ENCODE measurements around the gene AP1B1. TPM values are rescaled to one million over a fixed set of nuclear protein-coding genes. Genes with fewer than 3 reads are reported as not detected.
"Not testable (repeated sequence)": the region's sequence is repeated elsewhere in the genome, so short reads cannot be mapped to it uniquely, and the experiment has no call there.

The AP1B1 gene
- total RNA-seq, 2 experiments from 2014 or later, result 70.2 to 71.4 TPM

- H3K36me3 Mint-ChIP-seq (ENCODE audit: low read depth); POLR2A ChIA-PET; CTCF ChIA-PET; H3K27ac Mint-ChIP-seq; H3K9me3 Mint-ChIP-seq; DNase-seq; H3K4me3 Mint-ChIP-seq; H3K4me1 Mint-ChIP-seq: not testable (repeated sequence)
- peaks cover 26% of the 10 kb centered on the region for H3K27me3 Mint-ChIP-seq
Measured at GRCh38 chr22:29401538-29401937, 13.2 kb upstream of the AP1B1 start.

- POLR2A ChIA-PET, result no interaction called here
Measured at GRCh38 chr22:29400576-29400975, 12.2 kb upstream of the AP1B1 start.

DNA sequence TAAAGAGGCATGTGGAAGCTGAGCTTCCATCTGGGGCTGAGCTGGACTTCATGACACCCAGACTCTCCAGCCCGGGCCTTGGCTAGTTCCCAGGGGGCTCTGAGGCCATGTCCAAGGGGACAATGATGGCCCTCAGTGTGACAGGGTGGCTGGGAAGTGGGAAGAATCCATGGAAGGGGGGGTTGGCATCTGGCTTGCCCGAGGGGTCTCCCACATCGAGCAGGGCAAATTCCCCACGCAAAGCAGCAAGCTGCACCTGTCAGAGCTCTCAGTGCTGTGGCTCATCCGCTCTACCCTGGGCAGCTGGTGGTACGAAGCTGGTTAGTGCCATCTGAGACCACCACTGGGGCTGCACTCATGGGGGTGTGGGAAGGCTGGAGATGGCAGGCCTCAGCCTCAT is 9.4 kb upstream of the AP1B1 start:
- H3K27me3 Mint-ChIP-seq, result peaks cover 17% of the 10 kb centered on the region
- H3K4me1 Mint-ChIP-seq, result peaks cover 6% of the 10 kb centered on the region
- H3K9me3 Mint-ChIP-seq, result no peaks in the 10 kb centered on the region
- H3K4me3 Mint-ChIP-seq, result no peak overlapping the region
- no peak overlapping the region for H3K27ac Mint-ChIP-seq
- ChIA-PET POLR2A (no interaction called here), CTCF (interaction anchor here (2.5 kb wide), 1 partner anchor 127 kb away, joined by 9 read pairs; no protein-coding TSS in a partner anchor)
- DNase-seq, result no peak
- H3K36me3 Mint-ChIP-seq (ENCODE audit: low read depth), result no peaks in the 10 kb centered on the region

More at GRCh38 chr22:29400576-29400975, 12.2 kb upstream of the AP1B1 start:
- no peak overlapping the region for H3K27ac Mint-ChIP-seq
- H3K4me1 Mint-ChIP-seq, result no peaks in the 10 kb centered on the region
- peaks cover 25% of the 10 kb centered on the region for H3K27me3 Mint-ChIP-seq
- no peaks in the 10 kb centered on the region for H3K36me3 Mint-ChIP-seq (ENCODE audit: low read depth)
- no peak for DNase-seq
- H3K4me3 Mint-ChIP-seq, result no peak overlapping the region
- CTCF ChIA-PET, result no interaction called here
- no peaks in the 10 kb centered on the region for H3K9me3 Mint-ChIP-seq

GRCh38 chr22:29396126-29396525 is 7.8 kb upstream of the AP1B1 start:
- CTCF ChIA-PET, result interaction anchor here (0.6 to 2.5 kb wide), 3 partner anchors 114 to 194 kb away, joined by 3 to 9 read pairs (median 4); no protein-coding TSS in a partner anchor
- no peak for DNase-seq
- Mint-ChIP-seq H3K4me3 (no peak overlapping the region), H3K27me3 (peaks cover 7% of the 10 kb centered on the region), H3K27ac (no peak overlapping the region), H3K9me3 (no peaks in the 10 kb centered on the region), H3K4me1 (peaks cover 6% of the 10 kb centered on the region), H3K36me3 (ENCODE audit: low read depth) (no peaks in the 10 kb centered on the region)
- POLR2A ChIA-PET, result no interaction called here

- peaks cover 6% of the 10 kb centered on the region for H3K4me1 Mint-ChIP-seq
- H3K4me3 Mint-ChIP-seq, result no peak overlapping the region
- peak; percentile 76 for DNase-seq
- ChIA-PET CTCF (interaction anchor here (2.5 kb wide), 1 partner anchor 130 kb away, joined by 9 read pairs; no protein-coding TSS in a partner anchor), POLR2A (no interaction called here)
- H3K9me3 Mint-ChIP-seq, result no peaks in the 10 kb centered on the region
- H3K36me3 Mint-ChIP-seq (ENCODE audit: low read depth), result no peaks in the 10 kb centered on the region
- H3K27me3 Mint-ChIP-seq, result no peaks in the 10 kb centered on the region
- no peak overlapping the region for H3K27ac Mint-ChIP-seq
Measured at GRCh38 chr22:29394931-29395581, 6.7 kb upstream of the AP1B1 start.

DNA sequence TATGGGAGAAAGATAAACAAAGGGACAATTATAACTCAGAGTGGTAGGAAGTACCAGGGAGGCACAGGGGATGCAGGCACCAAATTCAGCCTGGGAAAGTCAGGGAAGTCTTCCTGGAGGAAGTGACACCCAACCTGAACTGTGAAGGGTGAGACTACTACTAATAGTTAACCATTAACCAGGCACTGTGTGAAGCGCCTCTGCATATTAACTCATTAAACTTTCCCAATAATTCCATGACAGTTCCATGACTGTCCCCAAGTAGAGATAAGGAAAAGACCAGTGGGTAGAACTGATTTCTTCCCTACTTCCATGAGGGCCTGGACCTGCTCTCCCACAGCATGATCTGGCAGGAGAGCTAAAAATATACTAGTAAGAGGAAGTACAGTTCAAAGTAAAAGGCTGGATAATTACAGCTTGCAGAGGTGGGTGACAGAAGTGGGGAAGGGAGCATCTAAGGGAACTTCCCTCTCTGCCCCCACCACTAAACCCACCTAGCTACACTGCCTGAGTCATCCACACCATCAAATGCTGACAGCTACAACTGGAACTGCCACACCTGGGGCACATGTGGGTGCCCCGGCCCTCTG is 4.7 kb upstream of the AP1B1 start:
- DNase-seq, result no peak
- Mint-ChIP-seq H3K9me3 (no peaks in the 10 kb centered on the region), H3K4me3 (no peak overlapping the region), H3K36me3 (ENCODE audit: low read depth) (no peaks in the 10 kb centered on the region), H3K27ac (no peak overlapping the region), H3K27me3 (no peaks in the 10 kb centered on the region), H3K4me1 (peaks cover 10% of the 10 kb centered on the region)
- CTCF ChIA-PET, result no interaction called here
- POLR2A ChIA-PET, result no interaction called here

DNA sequence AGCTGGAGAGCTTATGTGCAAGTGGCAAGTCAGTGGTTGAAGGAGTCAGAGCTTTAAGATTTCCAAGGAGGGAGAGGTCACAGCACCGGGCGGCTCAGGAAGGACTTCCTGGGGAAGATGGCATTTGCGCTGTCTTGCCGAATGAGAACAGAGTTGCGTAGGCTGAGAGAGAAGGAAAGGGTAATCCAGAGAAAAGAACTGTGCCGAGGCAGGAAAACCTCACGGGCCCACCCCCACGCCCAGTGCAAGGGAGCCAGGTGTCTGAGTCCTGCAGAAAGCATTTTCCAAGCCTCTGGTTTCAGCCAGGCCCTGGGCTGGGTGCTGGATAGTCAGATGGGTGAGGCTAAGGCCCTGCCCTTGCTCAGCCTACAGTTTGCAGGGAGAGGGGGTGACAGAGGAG is 3.2 kb upstream of the AP1B1 start:
- Mint-ChIP-seq H3K9me3 (no peaks in the 10 kb centered on the region), H3K27me3 (no peaks in the 10 kb centered on the region), H3K27ac (no peak overlapping the region), H3K4me1 (peaks cover 22% of the 10 kb centered on the region), H3K36me3 (ENCODE audit: low read depth) (no peaks in the 10 kb centered on the region), H3K4me3 (no peak overlapping the region)
- ChIA-PET POLR2A (no interaction called here), CTCF (no interaction called here)
- no peak for DNase-seq

DNA sequence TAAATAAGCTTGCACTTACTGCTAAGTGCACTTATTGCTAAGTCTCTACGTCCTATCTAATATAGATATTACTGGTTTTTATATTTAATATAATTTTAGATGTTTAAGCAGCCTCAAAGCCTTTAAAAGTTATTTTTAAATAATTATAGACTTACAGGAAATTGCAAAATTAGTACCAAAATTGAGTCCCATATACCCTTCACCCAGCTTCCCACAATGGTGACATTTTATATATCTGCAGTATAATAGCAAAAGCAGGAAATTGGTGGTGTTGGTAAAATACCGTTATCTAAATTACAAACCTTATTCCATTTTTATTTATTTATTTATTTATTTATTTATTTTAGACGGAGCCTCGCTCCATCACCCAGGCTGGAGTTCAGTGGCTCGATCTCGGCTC is 1.9 kb upstream of the AP1B1 start:
- Mint-ChIP-seq H3K4me3 (no peak overlapping the region), H3K27me3 (no peaks in the 10 kb centered on the region), H3K9me3 (no peaks in the 10 kb centered on the region), H3K36me3 (ENCODE audit: low read depth) (peaks cover 1% of the 10 kb centered on the region), H3K27ac (no peak overlapping the region), H3K4me1 (peaks cover 35% of the 10 kb centered on the region)
- no peak for DNase-seq
- CTCF ChIA-PET, result no interaction called here
- POLR2A ChIA-PET, result no interaction called here

GRCh38 chr22:29388759-29389090 is 355 bp upstream of the AP1B1 start:
- Mint-ChIP-seq H3K4me1 (peaks cover 34% of the 10 kb centered on the region), H3K27me3 (no peaks in the 10 kb centered on the region), H3K27ac (peak overlapping the region; percentile 85), H3K4me3 (peak overlapping the region; percentile 91), H3K36me3 (ENCODE audit: low read depth) (peaks cover 6% of the 10 kb centered on the region), H3K9me3 (no peaks in the 10 kb centered on the region)
- POLR2A ChIA-PET, result interaction anchor here (0.6 to 1.5 kb wide), 8 partner anchors 10 to 217 kb away, joined by 3 to 7 read pairs (median 4); partner anchors contain the start of gene THOC5
- CTCF ChIA-PET, result interaction anchor here (0.6 to 0.7 kb wide), 4 partner anchors 165 to 350 kb away, joined by 3 read pairs; no protein-coding TSS in a partner anchor
- no peak for DNase-seq

- H3K4me1 Mint-ChIP-seq, result peaks cover 45% of the 10 kb centered on the region
- no peaks in the 10 kb centered on the region for H3K27me3 Mint-ChIP-seq
- CTCF ChIA-PET, result no interaction called here
- H3K9me3 Mint-ChIP-seq, result no peaks in the 10 kb centered on the region
- H3K27ac Mint-ChIP-seq, result no peak overlapping the region
- H3K4me3 Mint-ChIP-seq, result peak overlapping the region; percentile 71
- peaks cover 8% of the 10 kb centered on the region for H3K36me3 Mint-ChIP-seq (ENCODE audit: low read depth)
- POLR2A ChIA-PET, result interaction anchor here (1.2 to 1.3 kb wide), 2 partner anchors 11 to 70 kb away, joined by 3 read pairs; no protein-coding TSS in a partner anchor
- DNase-seq, result no peak
Measured at GRCh38 chr22:29386708-29387107, 1.7 kb downstream of the AP1B1 start.

DNA sequence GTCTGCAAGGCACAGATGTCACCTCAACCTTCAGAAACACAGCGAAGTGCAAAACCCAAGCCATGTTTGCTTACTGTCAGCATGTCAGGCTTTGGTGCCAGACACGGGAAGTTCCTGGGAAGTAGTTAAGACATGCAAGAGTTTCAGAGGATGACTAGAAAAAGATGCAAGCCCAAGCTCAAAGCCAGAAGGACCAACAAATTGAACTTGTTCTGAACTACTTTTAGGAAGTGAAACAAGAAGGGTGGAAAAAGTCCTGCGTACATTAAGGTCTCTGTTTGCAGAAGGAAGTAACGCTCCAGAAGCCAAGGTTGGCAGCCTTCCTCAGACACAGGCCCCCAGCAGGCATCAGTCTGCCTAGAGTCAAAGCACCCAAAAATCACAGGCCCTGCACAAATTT is 2.6 kb downstream of the AP1B1 start:
- no peaks in the 10 kb centered on the region for H3K27me3 Mint-ChIP-seq
- no peaks in the 10 kb centered on the region for H3K9me3 Mint-ChIP-seq
- peaks cover 8% of the 10 kb centered on the region for H3K36me3 Mint-ChIP-seq (ENCODE audit: low read depth)
- CTCF ChIA-PET, result interaction anchor here (1.4 kb wide), 1 partner anchor 240 kb away, joined by 3 read pairs; no protein-coding TSS in a partner anchor
- H3K27ac Mint-ChIP-seq, result no peak overlapping the region
- DNase-seq, result no peak
- POLR2A ChIA-PET, result interaction anchor here (1.2 kb wide), 1 partner anchor 10 kb away, joined by 3 read pairs; no protein-coding TSS in a partner anchor
- peaks cover 50% of the 10 kb centered on the region for H3K4me1 Mint-ChIP-seq
- no peak overlapping the region for H3K4me3 Mint-ChIP-seq

GRCh38 chr22:29385151-29385704 is 3.1 kb downstream of the AP1B1 start:
- Mint-ChIP-seq H3K36me3 (ENCODE audit: low read depth) (peaks cover 10% of the 10 kb centered on the region), H3K27ac (no peak overlapping the region), H3K9me3 (no peaks in the 10 kb centered on the region), H3K4me1 (peaks cover 55% of the 10 kb centered on the region), H3K4me3 (no peak overlapping the region), H3K27me3 (no peaks in the 10 kb centered on the region)
- POLR2A ChIA-PET, result interaction anchor here (0.5 kb wide), 1 partner anchor 24 kb away, joined by 3 read pairs; no protein-coding TSS in a partner anchor
- CTCF ChIA-PET, result interaction anchor here (1.4 kb wide), 1 partner anchor 240 kb away, joined by 3 read pairs; no protein-coding TSS in a partner anchor
- no peak for DNase-seq

DNA sequence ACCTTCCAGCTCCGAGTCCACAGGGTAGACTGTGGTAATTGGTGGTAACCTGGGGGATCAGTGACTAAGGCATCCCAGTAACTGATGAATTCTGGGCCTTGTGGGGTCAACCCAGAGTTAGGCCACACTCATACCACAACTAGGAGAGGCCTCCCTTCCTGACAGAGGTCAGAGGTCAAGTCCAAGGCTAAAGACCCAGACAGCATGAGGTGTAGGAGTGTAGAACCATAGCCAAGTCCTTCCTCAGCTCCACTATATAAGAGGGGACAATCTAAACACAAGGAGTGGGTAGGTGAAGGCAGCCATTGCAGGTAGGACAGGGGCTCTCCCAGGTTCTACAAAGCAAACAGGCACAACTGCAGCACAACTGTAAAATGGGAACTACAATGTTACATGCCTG is 4.6 kb downstream of the AP1B1 start:
- POLR2A ChIA-PET, result no interaction called here
- no peak for DNase-seq
- Mint-ChIP-seq H3K9me3 (no peaks in the 10 kb centered on the region), H3K4me1 (peaks cover 59% of the 10 kb centered on the region), H3K36me3 (ENCODE audit: low read depth) (peaks cover 16% of the 10 kb centered on the region), H3K4me3 (no peak overlapping the region), H3K27ac (no peak overlapping the region), H3K27me3 (no peaks in the 10 kb centered on the region)
- CTCF ChIA-PET, result no interaction called here
